HL-60 (cell line): Measurements from ENCODE around the gene CAMSAP2.

Experiments
- CTCF ChIP-seq: IDR thresholded peaks from one replicate; pipeline ENCODE4 v1.5.1; 2011; ENCODE audit warnings: low read length, control low read depth, inconsistent platforms; ENCODE audit not compliant: insufficient read depth
- POLR2AphosphoS5 ChIP-seq: IDR thresholded peaks from 2 replicates; pipeline ENCODE4 v1.6.1; 2012; ENCODE audit warnings: low read depth

DNA sequence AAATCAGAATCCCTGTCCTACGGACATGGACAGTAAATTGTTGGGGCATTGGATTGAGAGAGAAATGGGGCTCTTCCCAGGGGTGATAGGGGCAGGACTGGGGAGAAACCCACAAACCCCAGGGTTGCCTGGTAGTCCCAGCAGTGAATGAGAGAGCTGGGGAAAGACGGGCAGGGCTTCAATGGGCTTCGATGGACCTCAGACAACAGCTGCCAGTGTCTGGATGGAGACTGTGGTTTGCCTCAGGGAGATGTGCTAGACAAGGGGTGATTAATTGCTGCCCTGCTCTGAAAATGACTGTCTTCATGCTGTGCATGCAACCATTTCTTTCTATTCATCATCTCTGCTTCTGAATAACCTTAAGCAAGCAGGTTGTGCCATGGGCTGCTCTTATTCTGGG lies 141.5 kb downstream of the CAMSAP2 start:
- no peak for TF ChIP-seq CTCF
- TF ChIP-seq POLR2AphosphoS5 = no peak
